Fibroblast of mammary gland (primary cell): ENCODE measurements around the gene NRXN3.

ENCODE experiments used
- DNase-seq: peaks from one replicate; pipeline ENCODE4 v3.0.0-alpha.2; 2010; ENCODE audit warnings: low read depth
- H3K4me3 ChIP-seq: 2 replicates; pipeline ENCODE4 v1.5.1; 2011; ENCODE audit warnings: low read depth, mild to moderate bottlenecking, low read length, moderate library complexity; ENCODE audit not compliant: control insufficient read depth
- TF ChIP-seq, protein P1 (sequence below): conservative IDR thresholded peaks from 2 replicates; pipeline ENCODE4 v1.5.1; 2011; ENCODE audit warnings: low read depth, low read length, inconsistent platforms; ENCODE audit not compliant: control insufficient read depth, insufficient read depth

NRXN3 gene

GRCh38 chr14:79325071-79325470, 1154.9 kb downstream of the NRXN3 start:
- H3K4me3 ChIP-seq, result no peak overlapping the region
- TF ChIP-seq, protein P1, sequence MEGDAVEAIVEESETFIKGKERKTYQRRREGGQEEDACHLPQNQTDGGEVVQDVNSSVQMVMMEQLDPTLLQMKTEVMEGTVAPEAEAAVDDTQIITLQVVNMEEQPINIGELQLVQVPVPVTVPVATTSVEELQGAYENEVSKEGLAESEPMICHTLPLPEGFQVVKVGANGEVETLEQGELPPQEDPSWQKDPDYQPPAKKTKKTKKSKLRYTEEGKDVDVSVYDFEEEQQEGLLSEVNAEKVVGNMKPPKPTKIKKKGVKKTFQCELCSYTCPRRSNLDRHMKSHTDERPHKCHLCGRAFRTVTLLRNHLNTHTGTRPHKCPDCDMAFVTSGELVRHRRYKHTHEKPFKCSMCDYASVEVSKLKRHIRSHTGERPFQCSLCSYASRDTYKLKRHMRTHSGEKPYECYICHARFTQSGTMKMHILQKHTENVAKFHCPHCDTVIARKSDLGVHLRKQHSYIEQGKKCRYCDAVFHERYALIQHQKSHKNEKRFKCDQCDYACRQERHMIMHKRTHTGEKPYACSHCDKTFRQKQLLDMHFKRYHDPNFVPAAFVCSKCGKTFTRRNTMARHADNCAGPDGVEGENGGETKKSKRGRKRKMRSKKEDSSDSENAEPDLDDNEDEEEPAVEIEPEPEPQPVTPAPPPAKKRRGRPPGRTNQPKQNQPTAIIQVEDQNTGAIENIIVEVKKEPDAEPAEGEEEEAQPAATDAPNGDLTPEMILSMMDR, result no peak
- no peak for DNase-seq

- no peak overlapping the region for H3K4me3 ChIP-seq
- TF ChIP-seq, protein P1, result no peak
- DNase-seq, result no peak
Observed at GRCh38 chr14:79325557-79325956, 1155.4 kb downstream of the NRXN3 start.

- H3K4me3 ChIP-seq, result no peak overlapping the region
- DNase-seq, result peak; percentile 24
- TF ChIP-seq, protein P1, result no peak
Observed at GRCh38 chr14:79328863-79329262, 1158.7 kb downstream of the NRXN3 start.

DNA sequence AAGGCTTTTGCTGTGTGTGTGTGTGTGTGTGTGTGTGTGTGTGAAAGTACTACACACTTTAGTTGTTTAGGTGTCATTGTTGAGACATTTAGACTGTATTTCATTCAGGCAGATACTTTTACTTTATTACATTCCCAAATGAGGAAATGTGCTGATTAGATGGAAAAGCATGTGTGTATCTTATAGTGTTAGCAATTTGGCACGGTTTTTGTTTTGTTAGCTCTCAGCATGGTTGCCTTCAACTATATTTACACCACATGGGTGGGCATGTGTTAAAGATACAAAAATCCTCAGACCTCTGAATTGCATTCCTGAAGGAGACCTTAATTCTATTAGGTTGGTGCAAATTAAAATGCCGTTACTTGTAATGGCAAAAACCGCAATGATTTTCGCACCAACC, 1161.7 kb downstream of the NRXN3 start:
- TF ChIP-seq, protein P1, result no peak
- no peak for DNase-seq
- no peak overlapping the region for H3K4me3 ChIP-seq

- TF ChIP-seq, protein P1, result no peak
- no peak overlapping the region for H3K4me3 ChIP-seq
- no peak for DNase-seq
Observed at GRCh38 chr14:79332504-79333197, 1162.5 kb downstream of the NRXN3 start.

GRCh38 chr14:79333198-79333546, 1163.0 kb downstream of the NRXN3 start:
- TF ChIP-seq, protein P1, result no peak
- H3K4me3 ChIP-seq, result no peak overlapping the region
- no peak for DNase-seq

GRCh38 chr14:79334272-79334671, 1164.1 kb downstream of the NRXN3 start:
- no peak overlapping the region for H3K4me3 ChIP-seq
- no peak for DNase-seq
- TF ChIP-seq, protein P1, result no peak
